NAMALWA (cell line): ENCODE measurements around the gene PSORS1C2.

Experiments used
- DNase-seq: peaks from one replicate; pipeline ENCODE4 v3.0.0-alpha.2; 2015; ENCODE audit warnings: low spot score

The PSORS1C2 gene

DNA sequence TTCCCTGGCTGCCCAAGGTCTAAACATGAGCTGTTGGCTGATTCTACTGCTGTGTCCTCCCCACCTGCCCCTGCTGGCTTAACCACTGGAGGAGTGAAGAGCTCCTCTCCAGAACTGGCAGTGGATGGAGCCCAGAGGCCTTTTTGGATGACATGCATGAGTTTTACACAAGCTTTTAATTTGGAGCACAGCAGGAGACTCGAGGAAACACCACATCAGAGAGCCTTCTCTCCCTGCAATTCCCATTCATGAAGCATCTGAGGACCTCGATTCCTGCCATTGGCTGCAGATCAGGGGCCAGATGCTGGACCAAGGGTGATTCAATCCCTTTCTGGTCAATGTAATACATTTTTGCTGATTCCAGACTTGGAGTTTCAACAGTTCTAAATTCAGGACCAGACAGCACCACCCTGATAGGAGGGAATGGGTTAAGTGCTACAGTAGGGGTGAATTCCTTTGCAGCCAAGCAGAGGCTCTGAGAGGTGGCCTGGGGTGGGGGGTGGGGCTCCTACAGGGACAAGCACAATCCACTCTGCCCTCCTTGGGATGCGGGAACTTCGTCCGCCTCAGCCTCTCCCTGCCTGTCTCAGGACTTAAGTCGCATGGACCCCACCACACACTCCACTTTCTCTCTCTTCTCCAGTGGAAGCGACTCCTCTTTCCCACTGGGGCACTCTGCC, 24.9 kb downstream of the PSORS1C2 start:
- no peak for DNase-seq

DNA sequence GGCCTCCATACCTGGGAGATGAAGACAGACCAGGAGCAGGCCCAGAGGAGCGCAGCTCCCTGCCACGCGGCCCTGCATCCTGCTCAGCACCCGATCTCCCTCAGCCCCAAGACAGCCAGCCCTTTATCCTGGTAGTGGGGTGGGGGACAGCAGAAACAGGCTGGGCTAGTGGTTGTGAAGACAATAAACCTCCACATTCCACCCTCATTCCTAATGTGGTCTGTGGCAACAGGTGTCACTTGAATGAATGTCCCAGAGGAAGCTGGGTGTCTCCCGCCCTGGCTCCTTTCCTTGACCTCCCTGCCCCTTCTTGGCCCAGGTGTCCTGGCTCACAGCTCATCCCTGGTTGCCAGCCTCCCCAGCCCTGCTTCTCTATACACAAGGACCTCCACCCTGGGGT, 26.4 kb downstream of the PSORS1C2 start, which contains the start of gene C6orf15:
TSS of gene C6orf15 (minus strand) at position 98 of the 400 bp plus-strand sequence. CDS start at position 78, 20 bp downstream.
- no peak for DNase-seq

DNA sequence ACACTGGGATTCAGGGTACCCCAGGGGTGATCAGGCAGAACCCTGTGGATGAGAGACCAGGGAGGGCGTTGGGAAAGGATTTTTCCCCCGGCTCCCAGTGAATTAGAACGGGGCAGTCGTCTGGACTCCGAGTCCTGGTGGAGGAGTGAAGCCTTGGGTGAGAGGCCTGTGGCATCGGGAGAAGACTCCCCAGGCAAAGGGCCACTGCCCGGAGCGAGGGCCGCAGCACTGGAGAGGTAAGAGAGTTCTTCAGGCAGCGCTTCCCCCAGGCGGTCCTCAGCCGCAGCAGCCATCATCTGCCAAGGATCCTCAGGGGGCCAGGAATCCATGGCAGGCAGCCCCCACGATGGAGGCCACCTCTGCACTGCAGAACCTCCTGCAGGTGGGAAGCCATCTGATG, 27.2 kb downstream of the PSORS1C2 start:
- DNase-seq: no peak

DNA sequence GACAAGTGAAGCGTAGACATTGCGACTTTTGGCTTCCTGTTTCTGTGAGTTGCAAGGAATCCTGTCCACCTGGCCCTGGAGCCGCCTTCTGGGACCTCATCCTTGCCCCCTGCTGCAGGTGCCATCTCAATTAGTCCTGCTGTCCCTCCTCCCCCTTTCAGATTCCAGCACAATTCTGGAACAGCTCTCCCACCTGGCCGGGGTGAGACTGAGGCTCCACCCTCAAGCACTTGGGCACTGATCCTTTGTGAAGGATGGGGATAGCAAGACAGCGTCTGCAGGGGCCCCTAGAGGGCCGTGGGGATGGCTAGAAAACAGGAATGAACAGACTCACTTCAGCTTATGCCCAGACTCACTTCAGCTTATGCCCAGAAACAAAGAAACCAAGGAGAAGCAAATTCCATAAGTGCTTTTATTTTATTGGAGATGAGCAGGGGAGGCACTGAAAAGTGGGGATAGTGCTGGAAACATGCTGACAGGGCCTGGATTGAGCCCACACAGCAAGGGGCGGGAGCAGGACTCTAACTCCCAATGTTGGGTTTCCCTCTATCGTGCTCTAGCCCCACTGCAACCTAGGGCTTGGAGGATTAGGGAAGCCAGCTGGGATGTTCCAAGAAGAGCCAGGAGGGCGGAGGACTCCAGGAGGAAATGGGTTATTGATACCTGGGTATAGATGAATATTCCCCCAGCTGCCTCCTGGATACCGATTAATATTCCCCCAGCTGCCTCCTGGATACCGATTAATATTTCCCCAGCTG, 27.9 kb downstream of the PSORS1C2 start:
- DNase-seq: no peak

DNA sequence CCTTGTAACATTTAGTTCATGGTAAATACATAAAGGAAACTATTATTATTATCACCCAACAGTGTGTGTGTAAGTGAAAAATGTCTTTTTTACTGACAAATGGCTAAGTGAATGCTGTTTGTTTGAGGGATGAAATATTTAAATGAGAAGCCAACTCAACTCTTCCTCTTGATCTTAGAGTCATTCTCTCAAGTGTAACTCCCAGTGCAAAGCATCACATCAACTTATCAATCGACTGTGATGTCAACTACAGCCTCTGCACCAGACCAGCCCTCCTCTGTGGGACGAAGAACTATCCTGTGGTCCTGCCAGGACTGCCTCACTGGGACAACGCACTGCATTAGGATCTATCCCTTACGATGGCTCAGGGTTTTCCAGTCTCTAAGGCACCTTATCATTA, 31.8 kb downstream of the PSORS1C2 start:
- no peak for DNase-seq

DNA sequence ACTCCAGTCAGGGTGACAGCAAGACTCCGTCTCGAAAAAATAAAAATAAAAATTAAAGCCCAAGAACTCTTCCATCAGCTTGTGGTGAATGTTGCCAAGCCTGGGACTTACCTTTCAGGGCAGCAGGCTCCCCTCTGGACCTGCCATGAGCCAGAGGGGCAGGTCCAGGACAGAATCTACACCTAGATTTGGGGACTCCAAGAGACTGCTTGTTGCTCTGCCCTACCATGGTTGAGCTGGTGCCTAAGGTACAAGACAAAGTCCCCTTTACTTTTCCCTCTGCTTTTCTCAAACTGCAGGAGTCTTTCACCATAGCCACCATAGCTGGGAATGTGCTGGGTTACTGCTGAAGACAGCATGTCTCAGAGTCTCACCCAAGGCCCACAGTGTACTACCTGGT, 35.7 kb downstream of the PSORS1C2 start:
- DNase-seq: no peak

DNA sequence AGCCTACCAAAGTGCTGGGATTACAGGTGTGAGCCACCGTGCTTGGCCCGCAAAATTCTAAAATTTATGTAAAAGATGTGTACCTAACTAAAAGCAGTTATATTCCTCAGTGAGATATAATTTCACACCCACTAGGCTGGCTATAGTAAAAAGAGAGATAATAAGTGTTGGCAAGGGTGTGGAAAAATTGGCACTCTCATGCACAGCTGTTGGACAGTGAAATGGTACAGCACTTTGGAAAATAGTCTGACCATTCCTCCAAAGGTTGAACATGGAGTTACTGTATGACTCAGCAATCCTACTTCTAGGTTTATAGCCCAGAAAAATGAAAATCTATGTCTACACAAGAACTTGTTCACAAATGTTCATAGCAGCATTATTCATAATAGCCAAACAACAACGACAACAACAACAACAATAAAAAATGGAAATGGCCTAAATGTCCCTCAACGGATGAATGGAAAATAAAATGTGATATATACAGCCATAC, 40.4 kb downstream of the PSORS1C2 start:
- DNase-seq: no peak

DNA sequence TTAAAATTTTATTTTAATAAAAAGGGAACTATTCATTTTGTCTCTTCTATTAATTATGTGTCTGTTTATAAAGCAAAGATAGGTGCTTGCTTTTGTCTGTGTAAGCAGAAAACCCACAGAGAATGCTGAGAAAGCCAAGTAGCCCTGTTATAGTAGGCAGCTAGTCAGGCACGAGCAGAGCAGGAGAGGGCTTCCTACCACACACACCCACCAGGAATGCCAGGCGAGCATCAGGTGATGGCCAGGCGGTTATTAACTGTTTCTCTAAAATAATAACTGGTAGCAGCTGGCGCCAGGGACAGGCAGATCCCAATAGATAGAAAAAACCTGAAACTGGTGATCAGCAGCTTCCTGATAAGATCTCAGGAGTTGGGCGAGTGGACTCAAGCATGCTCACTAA, 42.2 kb downstream of the PSORS1C2 start:
- DNase-seq: no peak

DNA sequence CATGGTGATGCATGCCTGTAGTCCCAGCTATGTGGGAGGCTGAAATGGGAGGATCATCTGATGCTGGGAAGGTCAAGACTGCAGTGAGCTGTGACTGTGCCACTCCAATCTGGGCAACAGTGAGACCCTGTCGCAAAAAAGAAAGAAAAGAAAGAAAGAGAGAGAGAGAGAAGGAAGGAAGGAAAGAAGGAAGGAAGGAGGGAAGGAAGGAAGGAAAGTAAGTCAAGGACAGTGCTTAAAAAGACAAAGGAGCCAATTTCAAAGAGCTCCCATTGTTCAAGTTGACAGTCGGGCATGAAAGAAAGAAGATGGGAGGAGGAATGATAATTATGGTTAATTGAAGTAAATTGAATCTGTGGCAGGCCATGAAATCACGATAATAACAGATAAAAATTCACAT, 42.7 kb downstream of the PSORS1C2 start:
- no peak for DNase-seq

DNA sequence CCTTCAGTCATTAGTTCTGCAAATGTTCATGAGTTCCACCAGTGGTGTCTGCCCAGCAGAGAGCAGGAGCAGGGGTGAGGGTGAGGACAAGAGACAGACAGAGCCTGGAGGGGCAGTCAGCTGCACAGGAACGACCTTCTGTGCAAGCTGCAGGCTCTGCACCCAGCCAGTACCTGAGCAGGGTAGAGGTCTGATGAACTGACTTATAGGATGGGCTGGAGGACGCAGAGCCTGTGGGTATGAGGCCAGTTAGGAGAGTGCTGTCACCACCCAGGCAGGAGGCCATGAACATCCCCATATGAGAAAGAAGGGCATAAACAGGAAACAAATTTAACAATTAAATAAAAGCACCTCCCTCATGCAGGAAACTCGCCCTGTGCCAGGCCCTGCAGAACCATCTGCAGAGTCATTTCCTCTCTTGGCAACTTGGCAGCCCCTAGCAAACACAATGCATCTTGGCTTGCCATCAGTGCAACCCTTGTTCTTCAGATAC, 44.4 kb downstream of the PSORS1C2 start:
- DNase-seq: no peak

DNA sequence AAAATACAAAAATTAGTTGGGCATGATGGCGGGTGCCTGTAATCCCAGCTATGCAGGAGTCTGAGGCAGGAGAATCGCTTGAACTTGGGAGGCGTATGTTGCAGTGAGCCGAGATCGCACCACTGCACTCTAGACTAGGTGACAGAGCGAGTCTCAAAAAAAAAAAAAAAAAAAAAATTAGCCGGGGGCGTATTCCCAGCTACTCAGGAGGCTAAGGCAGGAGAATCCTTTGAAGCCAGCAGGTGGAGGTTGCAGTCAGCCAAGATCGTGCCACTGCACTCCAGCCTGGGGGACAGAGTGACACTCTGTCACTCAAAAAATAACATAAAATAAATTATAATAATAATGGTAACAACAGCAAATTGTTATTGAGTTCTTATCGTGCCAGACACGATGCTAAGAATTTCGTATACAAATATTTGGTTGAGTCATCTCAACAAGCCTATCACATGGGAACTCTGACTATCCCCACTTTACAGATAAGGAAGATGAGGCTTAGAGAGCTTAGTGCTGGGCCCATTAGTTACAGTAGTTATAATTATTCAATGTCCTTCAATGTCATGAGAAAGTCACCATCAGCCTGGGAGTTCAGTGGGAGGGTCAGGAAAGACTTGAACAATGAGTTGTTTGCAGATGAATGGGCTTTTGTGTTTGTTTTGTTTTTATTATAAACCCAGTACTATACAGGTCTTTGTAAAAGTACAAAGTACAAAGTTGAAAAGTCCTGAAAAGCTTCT, 45.9 kb downstream of the PSORS1C2 start:
- no peak for DNase-seq

DNA sequence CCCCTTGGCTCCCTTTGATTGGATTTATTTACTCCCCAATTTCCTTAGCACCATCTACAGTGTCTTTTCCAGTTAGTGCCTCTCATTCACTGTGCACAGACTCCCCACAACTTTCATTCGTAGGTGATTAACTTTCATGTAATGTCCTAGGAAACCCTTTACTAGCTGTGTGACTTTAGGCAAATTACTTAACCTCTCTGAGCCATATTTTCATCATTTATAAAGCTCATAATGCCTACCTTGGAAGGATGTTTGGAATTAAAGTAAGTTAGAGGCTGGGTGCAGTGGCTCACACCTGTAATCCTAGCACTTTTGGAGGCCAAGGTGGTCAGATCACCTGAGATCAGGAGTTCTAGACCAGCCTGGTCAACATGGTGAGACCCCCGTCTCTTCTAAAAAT, 46.6 kb downstream of the PSORS1C2 start:
- DNase-seq: no peak

DNA sequence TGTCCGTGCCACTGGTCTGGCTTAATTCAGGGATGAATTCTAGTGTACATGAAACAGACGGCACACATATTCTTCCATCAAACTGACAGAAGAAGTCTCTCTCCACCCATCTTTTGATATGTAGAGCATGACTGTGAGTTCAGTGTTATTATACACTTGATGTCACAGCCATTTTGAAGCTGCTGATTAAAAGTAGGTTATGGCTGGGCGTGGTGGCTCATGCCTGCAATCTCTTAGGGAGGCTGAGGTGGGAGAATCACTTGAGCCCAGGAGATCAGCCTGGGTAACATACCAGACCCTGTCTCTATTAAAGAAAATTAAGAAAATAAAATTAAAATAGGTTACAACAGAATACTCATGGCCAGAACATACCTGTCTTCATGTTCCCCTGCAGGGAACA, 47.2 kb downstream of the PSORS1C2 start:
- DNase-seq: no peak

DNA sequence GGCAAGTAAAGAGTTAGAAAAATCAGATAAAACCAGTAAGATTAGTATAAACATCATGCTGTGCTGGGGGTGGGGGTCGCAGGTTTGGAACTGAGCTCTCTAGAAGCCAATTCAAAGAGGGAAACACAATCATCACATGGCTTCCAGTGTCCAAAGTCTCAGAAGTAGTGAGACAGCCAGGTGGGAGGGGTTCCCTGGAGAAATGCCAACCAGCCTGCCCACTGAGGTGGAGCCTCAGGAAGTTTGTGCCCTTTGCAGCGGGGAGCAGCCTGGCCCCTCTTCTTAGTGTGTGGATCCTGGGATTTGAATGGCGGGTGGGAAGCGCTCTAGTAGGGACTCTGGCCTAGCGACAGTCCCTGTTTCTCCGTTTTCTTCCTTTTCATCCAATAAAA, 47.9 kb downstream of the PSORS1C2 start:
- no peak for DNase-seq

DNA sequence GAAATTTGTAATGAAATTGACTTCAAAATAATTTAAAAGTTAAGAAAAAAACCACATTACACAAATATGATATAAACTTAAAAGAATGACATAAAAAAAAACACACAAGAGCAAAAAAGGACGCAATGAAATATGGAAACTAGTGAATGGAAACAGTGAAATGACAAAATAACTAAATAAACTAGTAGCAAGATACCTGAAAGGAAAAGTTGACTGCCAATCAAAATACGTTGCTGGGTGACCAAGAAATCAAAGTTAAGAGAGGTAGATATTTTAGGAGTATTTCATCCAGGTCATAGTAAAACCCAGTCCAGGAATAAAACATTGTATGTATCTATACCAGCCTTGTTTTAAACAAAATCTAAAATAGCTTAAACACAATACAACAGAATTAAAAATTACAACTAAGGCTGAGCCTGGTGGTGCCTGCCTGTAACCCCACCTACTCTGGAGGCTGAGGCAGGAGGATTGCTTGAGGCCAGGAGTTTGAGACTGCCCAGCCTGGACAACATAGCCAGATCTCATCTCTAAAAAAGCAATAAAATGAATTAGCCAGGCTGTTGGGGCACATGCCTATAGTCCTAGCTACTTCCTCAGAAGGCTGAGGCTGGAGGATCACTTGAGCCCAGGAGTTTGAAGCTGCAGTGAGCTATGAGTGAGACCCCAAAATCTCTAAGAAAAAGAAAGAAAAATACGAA, 48.4 kb downstream of the PSORS1C2 start:
- no peak for DNase-seq
